ENCODE measurements around the gene EPB41L1. TPM values are rescaled to one million over a fixed set of nuclear protein-coding genes. Genes with fewer than 3 reads are reported as not detected.

EPB41L1 gene
- total and polyA plus RNA-seq, 8 donors, result 17.6 to 40.5 (median 30.8) TPM

DNA sequence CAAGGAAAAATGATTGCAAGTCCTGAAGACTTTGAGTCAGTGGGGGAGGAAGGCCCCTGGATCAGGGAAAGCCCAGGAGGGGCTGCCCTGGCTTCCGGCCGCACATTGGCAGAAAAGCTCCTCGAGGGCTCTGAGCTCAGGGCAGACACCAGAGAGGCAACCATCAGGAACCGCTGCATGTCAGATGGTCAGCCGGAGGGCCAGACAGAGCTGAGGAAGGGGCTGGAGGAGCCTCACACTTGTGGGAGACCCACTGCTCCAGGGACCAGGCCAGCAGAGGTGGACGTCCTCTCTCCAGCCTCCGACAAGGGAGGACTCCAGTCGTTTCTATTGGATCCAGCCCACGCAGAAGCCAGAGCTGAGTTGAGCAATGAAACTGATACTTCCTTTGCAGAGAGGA, 51.5 kb downstream of the EPB41L1 start:
- FAIRE-seq (no peak), ATAC-seq (no peak), DNase-seq (no peak)
- Histone ChIP-seq H3K9me3 (no peaks in the 10 kb centered on the region), H3K27me3 (no peaks in the 10 kb centered on the region), H3K27ac (no peak overlapping the region), H3K4me1 (no peaks in the 10 kb centered on the region), H3K4me3 (no peak overlapping the region), H3K36me3 (peaks cover 0 to 8% (median 0%) of the 10 kb centered on the region in 3 donors)
- WGBS, 2 donors, result 83 to 91% methylated on average over 9 of the region's 9 CpGs
- TF ChIP-seq, protein P1, sequence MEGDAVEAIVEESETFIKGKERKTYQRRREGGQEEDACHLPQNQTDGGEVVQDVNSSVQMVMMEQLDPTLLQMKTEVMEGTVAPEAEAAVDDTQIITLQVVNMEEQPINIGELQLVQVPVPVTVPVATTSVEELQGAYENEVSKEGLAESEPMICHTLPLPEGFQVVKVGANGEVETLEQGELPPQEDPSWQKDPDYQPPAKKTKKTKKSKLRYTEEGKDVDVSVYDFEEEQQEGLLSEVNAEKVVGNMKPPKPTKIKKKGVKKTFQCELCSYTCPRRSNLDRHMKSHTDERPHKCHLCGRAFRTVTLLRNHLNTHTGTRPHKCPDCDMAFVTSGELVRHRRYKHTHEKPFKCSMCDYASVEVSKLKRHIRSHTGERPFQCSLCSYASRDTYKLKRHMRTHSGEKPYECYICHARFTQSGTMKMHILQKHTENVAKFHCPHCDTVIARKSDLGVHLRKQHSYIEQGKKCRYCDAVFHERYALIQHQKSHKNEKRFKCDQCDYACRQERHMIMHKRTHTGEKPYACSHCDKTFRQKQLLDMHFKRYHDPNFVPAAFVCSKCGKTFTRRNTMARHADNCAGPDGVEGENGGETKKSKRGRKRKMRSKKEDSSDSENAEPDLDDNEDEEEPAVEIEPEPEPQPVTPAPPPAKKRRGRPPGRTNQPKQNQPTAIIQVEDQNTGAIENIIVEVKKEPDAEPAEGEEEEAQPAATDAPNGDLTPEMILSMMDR (IDR thresholded peaks at IDR 0.05), result no peak
- intact Hi-C loops (cut with DNase I), result loop anchor here in 1 of 3 donors (5.0 kb wide), 1 partner anchor 231 kb away; no protein-coding TSS in a partner anchor

DNA sequence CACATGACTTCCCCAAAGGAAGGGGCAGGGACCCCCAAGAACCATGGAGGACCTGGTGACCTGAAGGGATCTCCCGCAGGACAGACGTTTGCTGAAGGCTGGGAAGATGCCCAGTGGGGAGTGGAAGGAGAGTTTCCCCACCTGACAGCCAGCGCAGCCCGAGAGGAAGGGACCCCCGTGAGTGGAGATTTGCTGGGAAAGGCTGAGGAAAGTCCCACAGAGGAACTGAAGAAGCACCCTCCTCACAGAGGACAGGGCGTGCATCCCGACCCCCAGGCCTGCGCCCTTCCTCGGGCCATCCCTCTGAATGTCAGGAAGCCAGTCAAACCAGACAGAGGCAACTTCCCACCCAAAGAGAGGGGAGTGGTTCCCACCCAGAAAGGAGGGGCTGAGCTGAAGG, 52.1 kb downstream of the EPB41L1 start:
- TF ChIP-seq, protein P1 (IDR thresholded peaks at IDR 0.05), result no peak
- Histone ChIP-seq H3K9me3 (no peaks in the 10 kb centered on the region), H3K36me3 (peaks cover 0 to 8% (median 0%) of the 10 kb centered on the region in 3 donors), H3K27me3 (no peaks in the 10 kb centered on the region), H3K4me3 (no peak overlapping the region), H3K4me1 (no peaks in the 10 kb centered on the region), H3K27ac (no peak overlapping the region)
- DNase-seq, result no peak
- no peak for FAIRE-seq
- intact Hi-C loops (cut with DNase I), result loop anchor here in 1 of 3 donors (5.0 kb wide), 1 partner anchor 231 kb away; no protein-coding TSS in a partner anchor
- WGBS, 2 donors, result 87 to 89% methylated on average over 9 of the region's 9 CpGs
- no peak for ATAC-seq

DNA sequence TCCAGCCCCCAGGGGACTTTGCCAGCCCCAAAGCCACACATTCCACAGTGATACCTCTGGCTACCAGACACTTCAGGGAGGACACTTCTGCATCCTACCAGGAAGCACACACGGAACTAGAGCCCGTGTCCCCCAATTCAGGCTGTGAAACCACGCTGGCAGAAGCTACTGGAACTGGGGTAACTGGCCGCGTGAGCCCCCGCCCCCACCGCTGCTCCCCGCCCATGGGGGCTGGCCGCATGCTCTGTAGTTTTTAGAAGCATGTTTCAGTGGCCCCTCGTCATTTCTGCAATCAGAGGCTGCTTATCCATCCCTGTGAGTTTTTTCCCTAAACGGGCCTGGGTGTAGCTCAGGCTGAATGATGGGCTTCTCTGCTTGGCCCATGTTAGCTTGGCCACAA, 53.1 kb downstream of the EPB41L1 start:
- no peaks in the 10 kb centered on the region for H3K27me3 ChIP-seq
- 79 to 87% methylated on average over 11 of the region's 11 CpGs for WGBS, 2 donors
- no peaks in the 10 kb centered on the region for H3K4me1 ChIP-seq
- H3K4me3 ChIP-seq, result no peak overlapping the region
- peaks cover 0 to 13% (median 0%) of the 10 kb centered on the region in 3 donors for H3K36me3 ChIP-seq
- intact Hi-C loops (cut with DNase I), result loop anchor here in 1 of 3 donors (5.0 kb wide), 1 partner anchor 230 kb away; no protein-coding TSS in a partner anchor
- TF ChIP-seq, protein P1 (IDR thresholded peaks at IDR 0.05), result no peak
- DNase-seq (no peak), FAIRE-seq (no peak), ATAC-seq (no peak)
- no peaks in the 10 kb centered on the region for H3K9me3 ChIP-seq
- H3K27ac ChIP-seq, result no peak overlapping the region

DNA sequence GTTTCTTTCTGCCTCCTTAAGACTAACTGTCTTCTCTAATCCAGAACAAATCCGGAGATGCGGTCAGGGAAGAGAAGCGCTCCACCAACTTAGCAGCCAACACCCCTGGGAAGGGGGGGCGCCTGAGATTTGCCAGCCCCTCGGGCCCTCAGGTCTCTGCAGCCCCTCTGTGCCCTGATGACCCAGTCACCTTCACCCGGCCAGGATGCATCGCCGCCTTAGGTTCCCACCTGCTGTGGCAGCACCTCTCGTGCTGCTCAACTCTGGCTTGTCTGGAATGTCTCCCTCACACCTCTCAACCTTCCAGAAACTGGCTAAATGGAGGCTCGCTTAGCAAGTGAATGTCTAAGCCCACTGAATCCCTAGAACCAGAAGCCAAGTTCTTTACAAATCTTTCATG, 53.7 kb downstream of the EPB41L1 start:
- Histone ChIP-seq H3K9me3 (no peaks in the 10 kb centered on the region), H3K27ac (no peak overlapping the region), H3K4me3 (no peak overlapping the region), H3K27me3 (no peaks in the 10 kb centered on the region), H3K4me1 (no peaks in the 10 kb centered on the region), H3K36me3 (peaks cover 0 to 16% (median 0%) of the 10 kb centered on the region in 3 donors)
- intact Hi-C loops (cut with DNase I), result loop anchor here in 1 of 3 donors (5.0 kb wide), 1 partner anchor 229 kb away; no protein-coding TSS in a partner anchor
- DNase-seq, result no peak
- 85% methylated on average over 10 of the region's 10 CpGs for WGBS, 2 donors
- TF ChIP-seq, protein P1 (IDR thresholded peaks at IDR 0.05), result no peak
- no peak for FAIRE-seq
- ATAC-seq, result no peak

DNA sequence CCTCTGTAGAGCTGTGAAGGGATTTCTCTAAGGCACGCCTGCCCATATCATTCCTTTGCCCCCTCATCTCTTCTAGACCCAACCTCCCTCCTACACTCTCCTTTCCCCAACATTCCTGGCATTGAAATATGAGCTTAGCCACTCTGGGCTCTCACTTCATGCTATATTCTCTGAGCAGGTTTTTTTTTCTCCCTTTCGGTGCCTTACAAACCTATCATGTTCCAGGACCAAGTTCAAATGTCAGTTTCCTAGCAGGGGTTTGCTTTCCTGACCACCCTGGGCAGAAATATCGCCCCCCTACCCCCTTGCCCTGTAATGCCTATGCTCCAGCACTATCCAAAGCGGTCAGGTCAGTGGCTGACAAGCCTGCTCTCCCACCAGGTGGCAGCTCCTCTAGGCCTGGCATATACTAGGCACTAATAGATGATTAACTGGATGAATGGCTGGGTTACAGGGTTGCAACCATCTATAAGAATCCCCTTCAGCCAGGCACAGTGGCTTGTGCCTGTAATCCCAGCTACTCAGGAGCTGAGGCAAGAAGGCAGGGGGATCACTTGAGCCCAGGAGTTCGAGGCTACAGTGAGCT, 56.0 kb downstream of the EPB41L1 start:
- ATAC-seq (no peak), DNase-seq (no peak), FAIRE-seq (no peak)
- Histone ChIP-seq H3K36me3 (peaks cover 0 to 15% (median 0%) of the 10 kb centered on the region in 3 donors), H3K9me3 (no peaks in the 10 kb centered on the region), H3K27ac (no peak overlapping the region), H3K4me1 (no peaks in the 10 kb centered on the region), H3K4me3 (no peak overlapping the region), H3K27me3 (no peaks in the 10 kb centered on the region)
- intact Hi-C loops (cut with DNase I), result no loop called here
- WGBS, 2 donors, result 83 to 85% methylated on average over 5 of the region's 5 CpGs
- TF ChIP-seq, protein P1 (IDR thresholded peaks at IDR 0.05), result no peak
